Glomerular endothelial cell (primary cell): ENCODE results near the gene DAPK1. TPM values are rescaled to one million over a fixed set of nuclear protein-coding genes. Genes with fewer than 3 reads are reported as not detected.

ENCODE experiments used
- DNase-seq: peaks from one replicate; pipeline ENCODE4 v3.0.0-alpha.2; 2011; ENCODE audit warnings: low read depth, low spot score; ENCODE audit errors: extremely low read depth
- total RNA-seq: library from RNA; depleted of rRNA; stranded (reverse); fragments of >200 nt; gene quantifications from 2 replicates; pipeline ENCODE4 v1.2.3, GENCODE V29; 2015

Gene DAPK1
- total RNA-seq, 1 donor from 2014 or later, result 63.8 TPM

DNA sequence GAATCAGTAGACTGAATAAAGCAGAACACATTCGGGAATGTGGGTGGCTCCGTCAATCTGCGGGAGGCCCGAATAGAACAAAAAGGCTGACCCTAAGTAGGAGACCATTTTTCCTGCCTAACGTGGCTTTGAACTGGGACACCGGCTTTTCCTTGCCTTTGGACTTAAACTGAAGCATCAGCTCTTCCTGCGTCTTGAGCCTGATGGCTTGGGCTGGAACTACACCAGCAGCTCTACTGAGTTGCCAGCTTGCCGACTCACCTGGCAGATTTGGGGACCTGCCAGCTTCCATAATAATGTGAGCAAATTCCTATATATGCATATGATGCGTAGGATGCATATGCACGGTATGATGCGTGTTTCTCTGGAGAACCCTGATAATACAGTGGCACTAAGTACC is 111.3 kb downstream of the DAPK1 start:
- DNase-seq, result no peak

DNA sequence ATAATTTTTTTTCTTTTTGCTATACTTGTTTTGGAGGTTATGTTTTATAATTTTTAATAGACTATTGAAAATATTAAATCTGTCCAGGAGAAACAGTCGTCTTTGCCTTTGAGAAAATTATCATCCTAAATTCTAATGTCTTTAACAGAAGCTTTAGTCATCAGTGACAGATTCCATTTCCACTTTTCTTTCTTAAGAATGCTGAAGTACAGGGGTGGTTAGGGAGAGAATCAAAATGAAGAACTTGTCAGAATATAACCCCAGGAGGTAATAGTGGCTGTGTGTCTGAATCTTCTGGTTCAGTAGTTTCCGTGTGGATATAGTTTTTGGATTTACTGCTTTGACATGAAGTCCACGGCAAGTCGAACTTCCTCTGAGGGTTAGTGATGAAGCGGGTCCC is 111.8 kb downstream of the DAPK1 start:
- DNase-seq, result no peak

DNA sequence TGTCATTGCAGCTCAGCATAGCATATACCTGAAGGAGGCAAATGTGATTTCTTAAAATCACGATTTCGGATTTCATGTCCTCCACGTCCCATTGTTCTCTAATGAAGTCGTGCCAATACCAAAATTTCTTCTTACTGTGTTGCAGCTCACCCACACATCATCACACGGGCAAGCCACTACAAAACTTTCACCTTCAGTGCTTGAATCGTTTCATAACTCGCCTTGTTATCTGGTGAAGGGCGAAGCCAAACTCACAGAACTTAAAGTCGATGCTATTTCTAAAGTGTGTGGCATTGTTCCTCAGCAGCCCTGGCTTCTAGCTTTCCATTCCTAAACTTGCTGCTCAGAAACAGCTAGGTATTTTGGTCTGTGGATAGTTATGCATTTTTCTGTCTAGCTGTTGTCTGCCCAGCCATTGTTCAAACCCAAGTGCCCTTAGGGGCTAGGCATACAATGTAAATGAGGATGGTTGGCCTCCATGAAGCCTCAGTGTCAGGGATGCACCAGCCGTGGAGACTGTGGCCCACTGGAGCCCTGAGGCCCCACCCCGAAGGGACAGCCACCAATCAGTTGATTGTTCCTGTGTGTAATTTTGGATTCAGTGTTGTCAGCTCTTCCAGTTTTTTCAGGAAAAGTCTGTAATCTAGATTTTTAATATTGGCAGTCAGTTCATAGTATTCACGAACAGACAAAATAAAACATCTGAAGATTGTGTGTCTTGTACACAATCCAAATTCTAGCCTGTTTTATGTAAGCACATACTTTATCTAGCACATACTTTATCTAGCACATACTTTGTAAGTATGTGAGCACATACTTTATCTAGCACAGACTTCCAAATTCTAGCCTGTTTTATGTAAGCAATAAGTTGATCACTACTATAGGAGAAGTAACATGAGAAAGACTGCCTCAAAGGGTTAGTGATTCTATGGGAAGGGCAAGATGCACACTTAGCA is 112.8 kb downstream of the DAPK1 start:
- DNase-seq, result no peak

DNA sequence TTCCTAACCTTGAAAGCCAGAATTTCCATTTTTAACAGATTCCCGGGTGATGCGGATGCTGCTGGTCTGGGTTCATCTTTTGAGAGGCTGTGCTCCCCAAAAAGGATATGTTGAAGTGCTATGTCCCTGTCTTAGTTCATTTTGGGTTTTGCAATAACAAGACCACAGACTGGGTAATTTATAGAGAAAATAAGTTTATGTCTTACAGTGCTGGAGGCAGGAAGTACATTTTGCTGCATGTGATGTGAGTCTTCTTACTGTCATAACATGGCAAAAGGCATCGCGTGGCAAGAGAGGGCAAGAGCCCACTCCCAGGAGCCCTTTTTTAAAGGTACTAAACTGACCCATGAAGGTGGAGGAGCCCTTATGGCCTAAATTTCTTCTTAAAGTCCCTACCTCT is 114.1 kb downstream of the DAPK1 start:
- DNase-seq, result no peak

DNA sequence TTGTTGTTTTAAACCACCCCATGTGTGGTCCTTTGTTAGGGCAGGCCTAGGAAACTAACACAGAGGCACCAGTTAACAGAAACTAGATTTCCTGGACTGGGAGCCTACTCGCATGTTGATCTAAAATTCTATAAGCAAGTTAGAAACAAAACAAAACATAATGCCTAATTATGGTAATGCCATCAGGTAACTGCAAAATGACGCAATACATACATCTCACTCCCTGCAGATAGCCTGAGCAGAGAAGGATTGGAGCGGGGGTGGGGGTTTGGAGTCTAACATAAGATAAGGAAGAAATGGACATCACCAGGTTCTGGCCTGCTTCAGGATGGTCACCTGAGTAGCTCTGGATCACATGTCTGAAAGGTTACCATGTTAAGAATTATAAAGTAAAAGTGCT is 114.9 kb downstream of the DAPK1 start:
- no peak for DNase-seq

DNA sequence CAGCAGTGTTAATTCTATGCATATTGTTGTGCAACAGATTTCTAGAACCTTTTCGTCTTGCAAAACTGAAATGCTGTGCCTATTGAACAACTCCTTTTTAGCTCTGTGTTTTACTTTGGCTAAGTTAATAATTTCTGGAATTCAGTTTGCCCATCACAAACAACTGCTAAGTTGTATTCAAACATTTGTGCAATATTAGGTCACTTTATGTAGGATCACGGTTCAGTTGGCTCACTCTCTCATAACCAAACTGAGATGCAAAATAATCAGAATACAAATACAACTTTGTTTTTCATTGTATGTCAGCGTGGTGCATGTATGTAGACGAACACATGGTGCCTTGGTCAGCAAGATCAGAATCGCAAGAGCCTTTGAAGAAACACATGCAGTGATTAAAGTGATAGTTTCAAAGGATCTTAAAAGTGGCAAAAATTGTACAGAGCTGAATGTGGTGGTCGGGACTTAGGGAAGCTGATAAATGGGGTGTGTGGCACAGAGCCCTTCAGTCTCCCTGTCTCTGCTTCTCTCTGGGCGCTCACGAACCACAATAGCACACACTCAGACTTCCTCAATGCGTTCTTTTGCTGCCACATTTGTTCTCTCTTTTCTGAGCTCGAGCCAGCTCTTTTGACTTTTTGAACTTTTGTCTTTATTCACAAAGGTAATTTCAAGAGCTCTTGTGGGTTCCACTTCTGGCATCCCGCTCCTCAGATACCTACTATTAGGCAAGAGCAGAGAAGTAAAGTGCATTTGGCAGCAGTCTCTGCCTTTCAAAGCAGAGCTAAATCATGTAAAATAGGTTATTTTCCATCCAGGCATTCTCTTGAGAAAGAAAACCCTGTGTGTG is 115.8 kb downstream of the DAPK1 start:
- no peak for DNase-seq

DNA sequence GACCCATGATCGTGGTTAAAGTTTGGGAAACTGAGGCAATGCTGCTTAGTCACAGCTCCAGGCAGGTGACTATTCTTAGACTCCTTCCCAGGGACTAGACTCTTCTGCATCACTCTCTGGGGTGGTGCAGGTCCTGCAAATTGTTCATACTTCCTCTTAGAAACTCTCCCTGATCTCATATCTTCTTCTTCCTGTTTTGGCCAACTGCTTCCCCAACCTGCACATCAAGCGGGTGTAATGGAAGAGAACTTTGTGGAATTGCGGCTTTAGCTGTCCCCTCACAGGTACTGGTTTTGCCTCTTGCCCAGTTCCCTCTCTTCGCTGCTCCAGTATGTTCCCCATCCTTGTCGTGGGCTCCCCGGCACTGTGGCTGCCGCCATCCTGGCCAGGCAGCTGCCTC is 116.7 kb downstream of the DAPK1 start:
- DNase-seq, result no peak

DNA sequence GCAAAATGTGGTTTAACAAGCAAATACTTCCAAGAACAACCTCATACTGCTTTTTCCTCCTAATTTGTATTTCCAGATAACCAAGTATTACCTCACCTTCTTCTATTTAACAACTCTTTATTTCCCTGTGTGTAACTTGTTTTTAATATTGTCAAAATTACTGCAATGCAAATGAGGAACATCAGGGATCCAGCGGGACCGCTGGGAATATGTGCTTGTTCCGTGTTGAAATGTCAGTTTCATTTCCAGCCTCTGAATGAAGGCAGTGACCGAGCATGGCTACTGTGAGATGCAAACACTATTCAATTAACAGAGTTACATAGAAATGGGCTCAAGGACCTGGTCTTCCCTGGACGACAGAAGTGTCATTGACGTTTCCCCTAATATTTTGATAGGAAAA is 117.5 kb downstream of the DAPK1 start:
- no peak for DNase-seq

DNA sequence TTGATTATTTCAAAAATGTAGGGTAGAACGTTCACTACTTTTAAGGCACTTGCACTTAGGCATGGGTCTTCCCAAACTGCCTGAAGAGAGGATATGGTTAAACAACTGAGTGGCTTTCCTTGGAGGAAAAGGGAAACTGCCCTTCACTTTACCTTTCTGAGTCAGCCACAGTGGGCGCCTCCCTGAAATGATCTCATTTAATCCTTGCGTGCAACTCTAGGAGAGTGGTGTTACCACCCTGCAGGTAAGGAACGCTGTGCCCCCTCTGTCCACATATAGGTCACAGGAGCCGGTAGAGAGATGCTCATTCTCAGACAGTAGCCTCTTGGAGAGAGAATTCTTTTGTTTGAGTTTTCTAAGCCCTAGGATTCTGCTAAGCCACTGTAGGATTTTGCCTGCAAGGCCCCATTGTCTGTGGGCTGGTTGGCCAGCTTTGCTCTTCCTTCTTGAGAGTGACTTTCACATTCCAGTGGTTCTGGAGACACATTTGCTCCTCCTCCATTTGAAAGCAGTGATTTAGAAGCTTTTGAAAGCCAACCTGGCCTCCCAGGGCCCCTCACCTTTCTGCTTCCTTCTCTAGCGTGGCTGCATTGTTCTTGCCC is 118.0 kb downstream of the DAPK1 start:
- DNase-seq, result no peak

DNA sequence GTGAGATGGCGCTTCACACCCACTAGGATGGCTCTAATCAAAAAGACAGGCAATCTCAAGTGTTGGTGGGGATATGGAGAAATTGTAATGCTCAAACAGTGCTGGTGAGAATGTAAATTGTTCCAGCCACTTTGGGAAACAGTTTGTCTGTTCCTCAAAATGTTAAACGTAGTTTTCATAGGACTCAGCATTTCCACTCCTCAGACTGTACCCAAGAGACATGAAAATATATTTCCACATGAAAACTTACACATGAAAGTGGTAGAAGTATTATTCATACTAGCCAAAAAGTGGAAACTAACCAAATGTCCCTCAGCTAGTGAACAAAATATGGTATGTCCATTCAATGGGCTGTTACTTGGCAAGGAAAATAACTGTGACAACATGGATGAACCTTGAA is 120.6 kb downstream of the DAPK1 start:
- DNase-seq, result no peak

DNA sequence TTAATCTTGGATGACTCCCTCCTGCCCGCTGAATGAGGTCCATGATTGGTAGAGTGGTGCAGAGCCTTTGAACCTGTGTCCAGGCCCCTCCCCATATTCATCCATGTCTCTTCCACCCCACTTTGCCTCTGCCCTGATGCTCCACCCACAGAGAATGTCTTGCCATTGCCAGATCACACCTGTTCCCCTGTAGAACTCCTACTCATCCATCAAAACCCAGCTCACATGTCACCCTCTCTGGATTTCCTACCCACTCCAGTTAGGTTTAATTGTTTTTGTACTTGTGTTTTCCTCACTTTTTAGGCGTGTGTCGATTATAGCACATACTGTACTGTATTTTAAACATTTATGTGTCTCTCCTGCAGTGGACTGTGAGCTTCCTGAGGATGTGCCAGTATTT is 121.3 kb downstream of the DAPK1 start:
- no peak for DNase-seq

DNA sequence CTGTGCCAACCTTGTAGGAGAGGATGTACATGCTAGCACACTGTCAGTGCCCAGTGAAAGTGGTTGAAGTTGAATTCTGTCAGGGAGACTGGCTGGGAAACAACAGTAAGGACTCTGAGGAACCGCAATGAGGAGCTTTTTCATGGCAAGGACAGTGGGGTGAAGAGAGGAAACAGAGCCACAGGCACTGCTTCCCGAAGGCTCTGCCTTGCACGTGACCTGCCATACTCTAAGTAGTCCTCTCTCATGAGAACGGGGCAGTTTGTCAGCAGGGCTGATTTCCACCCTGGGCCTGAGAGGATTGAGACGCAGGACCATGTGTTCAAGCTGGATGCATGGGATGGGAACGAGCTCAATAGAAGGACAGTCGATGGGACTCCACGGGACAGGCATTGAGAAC is 121.7 kb downstream of the DAPK1 start:
- DNase-seq, result no peak

DNA sequence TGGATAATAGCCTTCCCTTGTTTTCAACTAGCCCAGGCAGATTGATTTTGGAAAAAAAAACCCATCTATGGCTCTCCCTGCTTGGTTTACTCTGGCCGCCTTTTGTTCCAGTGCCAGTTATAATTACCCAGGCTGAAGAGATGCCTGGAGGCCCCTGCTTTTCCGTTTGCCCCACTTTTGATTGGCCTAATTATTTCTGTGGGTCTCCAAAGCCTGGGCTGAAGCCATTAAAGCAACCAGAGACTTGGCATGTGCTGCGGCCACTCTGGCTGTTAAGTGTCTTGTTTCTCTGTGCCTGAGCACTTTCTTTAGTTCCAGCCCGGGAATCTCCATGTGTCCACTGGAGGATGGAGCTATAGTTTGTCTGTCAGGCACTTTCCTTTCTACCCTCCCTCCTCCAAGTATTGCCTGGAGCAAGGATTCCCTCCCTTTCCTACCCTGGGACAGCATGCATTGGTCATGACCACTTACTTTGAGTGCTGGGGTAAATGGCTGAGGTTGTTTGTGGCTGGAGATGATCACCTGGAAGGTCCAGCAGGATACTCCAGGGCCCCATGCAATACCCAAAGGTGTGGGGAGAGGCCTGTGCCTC is 123.2 kb downstream of the DAPK1 start:
- no peak for DNase-seq

DNA sequence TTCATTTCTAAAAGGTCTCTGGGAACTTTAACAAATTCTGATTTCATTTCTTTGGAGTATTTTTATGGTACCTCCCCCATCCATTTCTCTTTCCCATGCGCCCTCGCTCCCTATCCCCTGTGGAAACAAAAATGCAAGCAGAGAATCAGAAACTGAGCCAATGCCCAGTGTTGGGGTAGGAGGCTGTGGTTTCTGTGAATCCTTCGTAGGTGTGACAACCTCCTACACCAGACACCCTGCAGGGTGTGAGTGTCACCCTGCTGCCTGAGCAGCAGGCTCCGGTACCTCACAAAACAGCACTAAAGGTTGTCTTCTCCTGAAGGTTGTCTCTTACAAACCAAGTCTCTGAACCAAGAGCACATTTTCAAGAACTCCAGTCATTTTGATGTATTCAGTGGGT is 124.4 kb downstream of the DAPK1 start:
- DNase-seq, result no peak

DNA sequence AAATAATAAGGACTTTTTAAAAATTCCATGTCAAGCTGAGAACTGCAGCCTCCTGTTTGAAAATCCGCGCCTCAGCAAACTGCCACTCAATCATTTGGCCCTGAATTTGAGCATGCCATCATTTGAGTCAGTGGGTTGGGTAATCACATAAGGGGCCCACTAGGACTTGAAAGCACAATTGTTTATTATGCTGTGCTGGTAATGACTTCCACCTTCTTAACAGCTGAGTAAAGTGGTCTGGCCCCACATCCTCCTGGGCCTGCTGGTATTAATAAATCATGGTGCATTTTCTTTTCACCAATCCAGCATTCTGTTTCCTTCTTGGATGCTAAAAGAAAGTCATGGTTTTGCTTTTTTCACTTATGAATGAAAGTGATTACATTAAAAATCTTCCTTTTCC is 125.3 kb downstream of the DAPK1 start:
- no peak for DNase-seq

DNA sequence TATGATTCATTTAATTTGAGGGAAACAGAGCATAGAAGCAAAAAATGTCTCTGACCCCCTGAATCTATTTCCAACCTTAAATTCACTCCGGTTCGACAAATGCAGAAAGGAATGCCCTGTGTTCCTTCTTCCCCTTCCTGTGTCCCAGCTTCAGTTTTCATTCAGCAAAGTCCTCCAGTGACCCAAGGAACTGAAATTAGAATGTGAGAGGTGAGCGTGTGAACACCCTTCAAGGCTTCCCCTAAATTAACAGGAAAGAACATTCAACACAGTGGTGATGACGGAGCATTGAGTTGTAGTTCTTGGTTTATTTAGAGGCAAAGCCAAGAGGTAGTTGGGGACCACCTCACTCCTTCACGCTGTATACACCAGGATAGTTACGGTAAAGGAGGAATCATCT is 130.7 kb downstream of the DAPK1 start:
- no peak for DNase-seq

DNA sequence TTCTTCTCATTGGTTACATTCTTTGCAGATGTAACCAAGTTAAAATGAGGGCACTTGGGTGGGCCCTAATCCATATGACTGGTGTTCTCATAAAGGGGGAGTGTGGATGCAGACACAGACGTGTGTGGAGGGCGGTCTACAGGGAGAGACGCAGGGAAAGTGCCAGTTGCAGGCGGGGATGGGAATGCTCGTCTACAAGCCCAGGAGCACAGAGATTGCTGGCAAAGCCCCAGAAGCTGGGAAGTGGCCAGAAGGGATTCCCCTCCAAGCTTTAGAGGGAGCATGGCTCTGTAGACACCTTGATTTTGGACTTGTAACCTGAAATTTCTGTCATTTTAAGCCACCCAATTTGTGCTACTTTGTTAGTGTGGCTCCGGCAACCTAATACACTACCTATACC is 131.4 kb downstream of the DAPK1 start:
- no peak for DNase-seq

DNA sequence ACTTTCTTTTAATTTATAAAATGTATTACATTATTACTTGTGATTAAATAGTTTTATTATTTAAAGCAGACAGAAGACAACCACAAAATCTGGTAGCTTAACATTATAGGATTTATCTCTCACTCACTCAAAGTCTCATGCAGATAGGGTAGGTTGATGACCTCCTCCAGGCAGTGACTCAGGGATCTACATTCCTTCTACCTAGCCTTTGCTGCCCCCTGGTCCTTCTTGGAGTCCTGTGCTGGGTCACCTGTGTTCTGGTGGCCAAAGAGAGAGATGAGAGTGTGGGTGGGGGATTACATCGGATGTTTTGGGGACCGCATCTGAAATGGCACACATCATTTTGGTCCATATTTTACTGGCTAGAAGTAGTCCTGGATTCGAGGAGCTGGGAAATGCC is 132.6 kb downstream of the DAPK1 start:
- no peak for DNase-seq

DNA sequence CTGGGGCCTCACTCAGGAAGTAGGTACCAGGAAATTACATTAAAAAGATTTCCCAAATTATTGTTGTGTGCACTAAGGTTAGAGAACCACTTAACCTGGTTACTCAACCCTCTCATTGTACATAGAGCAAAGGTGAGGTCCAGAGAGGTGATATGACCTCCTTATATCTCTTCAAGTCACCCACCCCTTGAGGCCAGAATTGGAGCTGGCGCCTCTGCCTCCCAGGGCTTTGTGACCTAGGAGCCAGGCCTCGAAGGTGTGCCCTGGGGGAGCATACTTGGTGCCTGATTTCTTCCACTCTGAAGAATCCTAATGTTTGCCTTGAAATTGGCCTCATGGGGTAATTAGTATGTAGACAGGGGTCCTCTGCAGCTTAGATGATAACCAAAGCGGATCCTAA is 133.2 kb downstream of the DAPK1 start:
- DNase-seq, result no peak

DNA sequence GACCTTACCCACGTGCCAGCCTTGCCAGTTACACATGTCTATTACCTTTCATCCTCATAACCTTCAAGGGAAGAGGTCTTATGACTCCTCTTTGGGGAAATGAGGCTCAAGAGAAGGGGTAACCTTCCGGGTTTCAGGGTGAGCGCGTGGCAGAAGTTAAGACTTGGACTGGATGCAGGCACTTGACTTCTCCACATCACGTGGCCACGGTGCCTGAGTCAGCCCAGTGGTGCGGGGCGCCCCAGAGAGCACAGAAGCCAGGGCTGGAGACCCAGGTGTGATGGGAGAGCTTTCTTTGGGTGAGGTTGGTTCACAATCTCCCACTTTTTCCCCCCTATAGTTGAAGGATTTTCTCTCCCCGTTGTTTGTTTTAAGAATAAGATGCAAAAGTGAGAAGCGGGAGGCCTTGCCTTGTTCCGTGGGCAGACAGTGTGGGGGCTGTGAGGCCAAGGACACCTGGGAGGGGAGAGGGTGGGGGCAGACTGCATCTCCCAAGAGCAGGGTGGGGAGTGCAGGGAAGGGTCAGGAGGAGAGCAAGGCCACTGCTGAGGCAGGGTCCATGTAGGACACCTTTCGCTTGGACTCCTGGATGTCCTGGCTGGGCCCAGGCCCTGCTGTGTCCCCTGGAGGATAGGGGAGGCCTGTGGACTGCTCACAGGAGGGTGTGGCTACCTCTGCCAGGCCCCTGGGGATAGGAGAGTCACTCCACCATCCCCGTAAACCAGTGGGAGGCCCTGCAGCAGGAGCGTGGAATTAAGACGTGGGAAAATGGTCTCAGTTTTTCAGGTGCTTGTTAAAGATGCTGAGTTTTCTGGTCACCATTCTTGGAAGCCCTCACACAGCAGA is 138.2 kb downstream of the DAPK1 start:
- DNase-seq, result no peak
